NCI-H128 (cell line): ENCODE data around the gene PTPRD.

Source experiments
- DNase-seq: peaks from one replicate; lab custom pipeline; 2025; ENCODE audit not compliant: unreplicated experiment; lab: John Stamatoyannopoulos, UW

PTPRD gene

DNA sequence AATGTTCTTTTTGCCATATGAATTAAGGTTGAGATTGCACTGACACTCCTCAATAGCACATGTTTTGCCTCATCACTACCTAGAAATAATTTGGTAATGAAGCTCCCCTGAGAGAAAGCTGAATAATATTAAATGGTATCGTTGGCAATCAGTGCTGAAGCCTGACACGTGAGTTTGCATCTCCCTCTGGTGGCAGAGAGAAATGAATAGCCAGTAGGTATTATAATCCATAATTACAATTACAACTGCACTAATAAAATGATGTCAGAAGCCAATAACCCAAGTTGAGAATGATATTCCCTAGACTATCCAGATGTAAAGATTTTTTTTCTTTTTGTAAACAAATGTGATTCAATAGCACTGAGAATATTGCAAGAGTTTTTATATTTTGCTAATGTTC lies 700.3 kb downstream of the PTPRD start:
- no peak for DNase-seq

DNA sequence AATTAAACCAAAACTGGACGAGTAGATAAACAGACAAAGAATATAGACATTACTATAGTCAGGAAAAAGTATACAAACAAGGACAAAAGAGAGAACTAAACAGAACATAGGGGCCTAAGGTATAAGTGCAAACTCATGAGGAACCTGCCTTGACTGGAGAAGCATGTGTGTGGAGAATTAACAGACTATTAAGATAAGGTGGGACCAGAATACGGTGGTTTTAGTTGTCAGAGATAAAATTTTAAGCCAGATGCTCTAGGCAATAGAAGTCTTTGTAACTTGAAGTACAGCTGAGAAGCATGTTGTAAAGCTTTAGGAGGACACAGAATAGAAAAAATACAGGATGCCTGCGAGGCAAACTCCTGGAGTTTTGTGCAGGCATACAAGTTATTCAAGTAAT lies 707.1 kb downstream of the PTPRD start:
- DNase-seq, result no peak

DNA sequence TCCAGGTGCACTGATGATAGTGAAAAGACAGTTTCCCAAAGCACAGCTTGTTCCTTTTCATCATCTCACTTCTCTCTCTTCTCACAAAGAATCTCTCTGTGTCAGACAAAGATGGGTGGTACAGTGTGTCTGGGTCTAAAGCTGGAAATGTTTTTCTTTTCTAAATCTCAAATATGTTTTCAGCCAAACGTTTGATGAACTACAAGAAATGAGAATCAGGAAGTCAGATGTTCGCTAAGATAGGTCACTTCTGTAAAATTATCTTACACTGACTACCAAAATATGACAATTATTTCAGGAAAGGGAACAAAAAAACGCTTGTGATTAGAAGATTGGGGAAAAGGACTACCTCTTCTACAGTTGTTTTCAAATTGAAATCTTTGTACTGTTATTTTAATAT lies 708.8 kb downstream of the PTPRD start:
- no peak for DNase-seq

DNA sequence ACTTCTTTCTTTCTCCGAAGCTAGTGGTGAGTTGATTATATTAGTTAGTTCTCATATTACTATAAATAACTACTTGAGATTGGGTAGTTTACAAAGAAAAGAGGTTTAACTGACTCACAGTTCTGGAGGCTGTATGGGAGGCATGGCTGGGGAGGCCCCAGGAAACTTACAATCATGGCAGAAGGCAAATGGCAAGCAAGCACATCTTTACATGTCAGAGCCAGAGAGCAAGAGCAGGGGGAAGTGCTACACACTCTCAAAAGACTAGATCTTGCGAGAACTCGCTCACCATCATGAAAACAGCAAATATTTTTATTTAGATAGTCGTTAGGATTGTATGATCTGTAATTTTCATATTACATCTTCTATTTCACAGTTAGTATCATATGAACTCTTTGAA lies 711.2 kb downstream of the PTPRD start:
- no peak for DNase-seq

DNA sequence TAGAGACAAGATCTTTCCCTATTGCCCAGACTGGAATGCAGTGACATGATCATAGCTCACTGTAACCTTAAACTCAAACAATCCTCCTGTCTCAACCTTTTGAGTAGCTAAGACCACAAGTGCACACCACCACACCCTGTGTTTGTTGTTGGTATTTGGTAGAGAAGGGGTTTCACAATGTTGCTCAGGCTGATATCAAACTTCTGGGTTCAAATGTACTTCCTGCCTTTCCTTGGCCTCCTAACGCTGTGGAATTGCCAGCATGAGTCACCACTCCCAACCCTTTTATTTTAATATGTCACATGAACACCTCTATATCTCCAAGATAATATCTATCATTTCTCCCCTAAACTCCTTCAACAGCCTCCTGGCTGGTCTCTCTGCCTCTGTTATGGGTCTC lies 719.0 kb downstream of the PTPRD start:
- no peak for DNase-seq

DNA sequence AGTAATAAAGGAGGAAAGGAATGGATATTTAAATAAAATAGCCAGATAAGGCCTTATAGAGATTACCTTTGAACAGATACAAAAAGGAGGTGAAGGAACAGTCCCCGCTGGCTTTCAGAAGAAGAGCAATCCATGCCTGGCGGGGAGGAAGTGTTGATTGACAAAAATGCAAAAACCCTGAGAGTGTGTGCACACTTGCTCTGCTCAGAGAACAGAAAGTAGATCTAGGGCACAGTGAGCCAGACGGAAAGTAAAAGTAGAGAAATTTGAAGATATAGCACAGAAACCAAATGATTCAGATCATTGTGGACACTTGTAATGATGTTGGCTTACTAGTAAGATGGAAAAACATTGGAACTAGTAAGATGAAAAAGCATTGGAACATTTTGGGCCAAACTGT lies 720.6 kb downstream of the PTPRD start:
- DNase-seq, result no peak

DNA sequence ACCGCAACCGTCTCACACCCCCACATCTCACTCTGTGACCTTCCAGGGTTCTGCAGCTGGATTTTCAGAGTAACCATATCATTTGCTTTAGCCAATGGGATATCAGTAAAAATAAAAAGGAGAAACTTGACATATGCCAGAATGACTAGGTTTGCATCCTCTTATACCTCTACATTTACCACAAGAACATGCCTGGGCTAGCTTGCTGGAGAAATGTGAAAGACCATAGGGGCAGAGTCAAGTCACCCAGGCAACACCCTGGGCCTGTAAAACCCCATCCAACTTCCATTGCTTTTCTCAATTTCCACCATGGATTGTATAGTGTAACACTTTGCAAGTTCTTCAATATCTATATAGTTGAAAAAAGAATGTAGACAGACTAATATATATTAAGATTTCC lies 731.1 kb downstream of the PTPRD start:
- DNase-seq, result no peak

DNA sequence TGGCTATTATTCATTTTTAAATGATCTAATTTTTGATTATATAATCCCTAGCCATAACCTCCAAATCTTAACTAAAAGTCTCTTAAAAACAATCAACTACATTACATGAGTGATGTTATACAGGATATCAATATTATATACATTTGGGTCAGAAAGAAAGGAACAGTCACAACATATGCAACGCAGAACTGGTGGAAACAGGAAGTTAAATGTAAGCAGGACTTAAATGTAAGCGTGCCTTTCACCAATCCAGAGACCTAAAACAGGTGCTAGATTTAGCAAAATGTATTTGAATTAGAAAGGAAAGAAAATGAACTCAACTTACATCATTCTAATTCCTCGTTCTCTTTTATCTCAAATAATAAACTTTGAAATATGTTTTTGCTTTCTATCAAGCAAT lies 738.5 kb downstream of the PTPRD start:
- no peak for DNase-seq

DNA sequence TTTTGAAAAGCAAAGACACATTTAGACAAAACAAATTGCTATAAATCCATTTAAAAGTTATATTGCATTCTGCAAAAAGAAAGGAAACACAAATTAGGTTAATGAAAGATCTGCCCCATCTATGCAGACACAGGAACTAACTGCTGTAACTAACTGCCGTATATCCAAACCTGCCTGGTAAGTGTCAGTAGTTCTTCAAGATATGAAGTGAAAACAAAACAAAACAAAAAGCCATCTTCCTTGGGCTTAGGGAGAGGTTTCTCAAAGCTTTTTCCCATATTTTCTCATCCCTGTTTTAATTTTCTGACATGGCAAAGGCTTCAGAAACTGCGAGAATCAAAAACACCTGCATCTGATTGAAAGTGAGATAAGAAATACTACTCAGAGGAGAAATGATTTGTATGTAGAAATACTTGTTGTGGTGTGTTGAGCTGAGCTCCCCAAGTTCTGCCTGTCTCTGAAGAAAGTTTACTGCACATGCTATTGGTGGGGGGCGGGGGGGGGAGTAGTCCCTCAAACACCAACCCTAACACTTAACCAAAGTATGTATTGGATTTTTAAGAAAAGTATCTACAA lies 750.5 kb downstream of the PTPRD start:
- DNase-seq, result no peak

DNA sequence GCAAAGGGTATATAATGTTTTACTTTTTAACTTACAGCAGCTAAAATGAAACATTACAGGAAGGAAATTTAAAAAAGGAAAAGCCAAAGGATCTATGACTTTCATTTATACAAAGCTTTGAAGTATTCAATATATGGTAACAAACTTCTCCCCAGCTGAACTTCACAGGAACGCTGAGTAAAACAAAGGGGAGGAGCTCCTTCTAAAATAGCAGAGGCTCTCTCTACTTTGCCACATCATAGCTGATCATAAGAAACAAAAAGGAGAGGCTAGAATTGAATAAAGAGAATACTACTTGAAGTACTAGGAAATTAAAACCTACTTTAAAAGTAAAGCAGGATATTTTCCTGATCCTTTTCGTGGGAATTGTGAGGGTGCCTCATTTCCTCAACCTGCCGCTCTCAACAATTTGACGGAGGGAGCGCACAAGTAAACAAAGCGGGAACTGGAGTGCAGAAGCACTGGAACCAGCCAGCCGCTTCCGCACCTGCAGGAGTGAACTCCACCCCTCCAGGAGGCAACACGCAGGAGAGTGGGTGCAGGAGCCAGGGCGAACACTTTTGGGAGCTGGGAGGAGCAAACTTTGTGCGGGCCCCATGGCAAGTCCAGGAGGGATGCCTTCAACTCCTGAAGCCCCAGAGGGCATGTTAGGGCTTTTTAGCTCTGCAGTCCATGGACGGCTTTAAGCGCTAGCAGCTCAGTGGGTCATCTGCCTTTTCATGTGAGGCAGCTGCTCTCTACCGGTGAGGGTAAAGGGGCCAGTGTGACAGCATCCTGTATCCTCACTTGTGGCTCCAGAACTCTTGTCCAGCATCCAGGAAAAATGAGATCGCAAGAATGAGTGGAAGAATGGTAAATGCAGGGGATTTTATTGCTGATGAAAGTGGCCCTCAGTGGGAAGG lies 757.4 kb downstream of the PTPRD start:
- DNase-seq, result no peak

DNA sequence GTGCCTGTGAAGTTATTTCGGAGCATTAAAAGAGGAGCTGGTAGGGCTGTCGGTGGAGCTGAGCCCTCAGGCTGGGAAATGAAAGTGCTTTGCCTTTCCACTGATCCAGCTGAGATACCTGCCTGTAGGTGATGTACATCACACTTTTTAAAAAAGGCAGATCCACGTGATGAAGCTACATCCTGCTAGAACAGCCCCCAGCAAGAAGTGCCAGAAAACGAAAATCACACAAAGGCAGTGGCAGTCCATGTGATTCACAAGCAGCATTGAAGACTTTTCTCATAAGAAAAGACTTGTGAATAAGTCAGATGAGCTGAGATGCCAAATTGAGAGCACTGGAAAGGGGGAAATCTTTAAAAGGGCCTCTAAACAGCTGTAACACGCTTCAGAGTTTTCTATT lies 765.1 kb downstream of the PTPRD start:
- no peak for DNase-seq

DNA sequence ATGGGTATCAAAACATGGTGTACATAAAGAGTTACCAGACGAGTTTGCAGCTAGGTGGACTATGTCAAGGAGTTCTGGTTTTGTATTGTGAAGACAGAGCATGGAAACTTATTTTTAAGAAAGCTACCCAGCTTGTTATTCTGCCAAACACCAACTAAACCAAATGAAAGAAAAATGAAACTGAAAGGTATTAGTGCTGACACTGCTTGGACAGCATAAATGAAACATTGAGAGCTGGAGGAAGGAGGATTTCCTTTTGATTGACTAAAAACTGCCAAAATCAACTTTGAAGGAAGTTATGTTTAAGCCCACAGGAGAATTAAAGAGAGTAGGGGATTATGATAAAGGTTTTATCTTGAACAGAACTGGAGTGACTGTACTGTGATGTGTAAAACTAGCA lies 766.2 kb downstream of the PTPRD start:
- no peak for DNase-seq

DNA sequence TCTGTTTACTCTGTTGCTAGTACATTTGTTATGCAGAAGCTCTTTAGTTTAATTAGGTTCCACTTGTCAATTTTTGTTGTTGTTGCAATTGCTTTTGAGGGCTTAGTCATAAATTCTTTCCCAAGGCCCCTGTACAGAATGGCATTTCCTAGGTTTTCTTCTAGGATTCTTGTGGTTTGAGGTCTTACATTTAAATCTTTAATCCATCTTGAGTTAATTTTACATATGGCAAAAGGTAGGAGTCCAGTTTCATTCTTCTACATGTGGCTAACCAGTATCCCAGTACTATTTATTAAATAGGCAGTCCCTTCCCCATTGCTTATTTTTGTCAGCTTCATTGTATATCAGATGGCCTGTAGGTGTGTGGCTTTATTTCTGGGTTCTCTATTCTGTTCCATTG lies 792.4 kb downstream of the PTPRD start:
- DNase-seq, result no peak

DNA sequence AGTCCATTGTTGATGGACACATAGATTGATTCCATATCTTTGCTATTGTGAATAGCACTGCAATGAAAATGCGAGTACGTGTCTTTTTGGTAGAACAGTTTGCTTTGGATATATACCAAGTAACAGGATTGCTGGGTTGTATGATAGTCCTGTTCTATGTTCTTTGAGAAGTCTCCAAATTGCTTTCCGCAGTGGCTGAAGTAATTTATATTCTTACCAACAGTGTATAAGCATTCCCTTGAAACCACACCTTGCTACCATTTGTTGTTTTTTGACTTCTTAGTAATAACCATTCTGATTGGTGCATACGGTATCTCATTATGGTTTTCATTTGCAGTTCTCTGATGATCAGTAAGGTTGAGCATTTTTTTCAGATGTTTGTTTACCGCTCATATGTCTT lies 792.9 kb downstream of the PTPRD start:
- DNase-seq, result no peak

DNA sequence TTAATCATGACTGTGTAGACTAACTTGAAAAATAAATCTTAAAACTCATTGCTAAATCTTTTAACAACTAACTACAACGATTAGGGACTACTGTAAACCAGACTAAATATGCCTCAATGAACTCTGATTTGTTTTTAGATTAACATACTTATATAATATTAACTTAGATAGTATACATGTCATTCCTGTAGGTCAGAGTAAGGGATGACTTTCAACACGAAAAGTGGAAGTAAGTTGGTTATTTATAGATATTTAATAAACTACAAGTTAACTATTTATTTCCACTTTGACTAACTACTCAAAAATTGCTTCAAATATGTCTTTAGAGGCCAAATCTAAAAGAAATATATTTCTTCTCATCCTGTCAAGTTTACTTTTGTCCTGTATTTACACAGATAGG lies 795.6 kb downstream of the PTPRD start:
- DNase-seq, result no peak

DNA sequence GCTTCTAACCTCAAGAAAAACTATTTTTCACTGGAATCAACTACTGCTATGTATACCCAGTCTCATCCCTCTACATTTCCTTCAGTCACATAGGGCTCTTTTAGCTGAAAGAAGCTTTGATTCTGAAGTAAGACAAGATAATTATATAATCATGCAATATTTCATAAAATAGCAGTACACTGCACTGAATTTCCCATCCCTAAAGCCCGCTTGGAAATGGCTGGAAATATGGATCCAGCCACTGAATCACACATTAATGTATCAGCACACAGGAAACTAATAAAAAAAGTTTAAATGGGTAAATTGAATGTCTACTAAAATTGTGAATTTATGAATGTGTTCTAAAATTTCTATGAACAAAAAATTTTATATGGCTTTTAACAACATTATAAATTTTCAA lies 808.7 kb downstream of the PTPRD start:
- no peak for DNase-seq

DNA sequence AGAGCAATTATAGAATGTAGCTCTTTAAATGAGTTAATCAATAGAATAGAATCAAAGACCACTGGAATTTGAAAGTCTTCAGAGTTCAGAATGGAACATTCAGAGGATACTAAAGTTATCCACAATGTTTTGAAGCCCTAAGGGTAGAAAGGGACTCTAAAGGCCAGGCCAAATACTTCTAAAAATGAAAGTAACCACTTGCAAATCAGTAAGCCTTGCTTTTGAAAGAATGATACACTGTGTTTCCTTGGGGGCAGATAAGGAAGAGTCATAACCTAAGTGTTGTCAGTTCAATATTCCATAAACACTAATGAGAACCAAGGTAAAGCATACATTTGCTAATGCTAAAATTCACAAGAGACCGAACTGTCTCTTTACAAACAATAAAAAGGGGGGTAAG lies 813.5 kb downstream of the PTPRD start:
- no peak for DNase-seq

DNA sequence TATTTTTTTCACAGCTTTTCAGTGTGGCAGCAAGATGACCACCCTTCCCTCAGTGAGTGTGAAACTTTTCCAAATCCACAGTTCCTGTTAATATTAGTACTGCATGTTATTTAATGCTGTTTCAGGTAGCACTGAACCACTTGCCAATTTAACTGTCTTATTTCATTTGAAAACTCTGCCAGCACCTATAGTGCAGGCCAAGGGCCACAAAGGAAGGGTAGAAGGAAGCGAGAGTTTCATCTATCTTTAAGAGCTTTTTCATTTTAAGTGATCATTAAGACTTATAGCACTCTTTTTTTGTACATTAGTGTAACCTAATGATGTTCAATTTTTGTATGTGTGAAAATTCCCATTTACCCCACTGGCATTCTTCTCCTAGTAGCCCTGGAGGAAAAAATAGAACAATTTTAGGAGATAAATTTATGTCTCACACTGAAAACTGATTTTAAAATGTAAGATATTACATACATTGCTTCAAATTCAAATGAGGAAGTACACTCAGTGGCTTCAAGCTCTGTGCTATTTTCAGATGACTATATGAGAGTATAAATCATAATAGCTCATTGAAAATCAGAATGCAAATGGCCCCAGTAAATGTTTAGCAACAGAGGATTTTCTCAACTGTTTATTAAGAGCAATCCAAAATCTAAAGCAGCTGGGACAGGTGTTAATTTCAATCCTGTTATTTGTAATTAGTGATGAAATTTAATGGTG lies 820.5 kb downstream of the PTPRD start:
- DNase-seq, result no peak

DNA sequence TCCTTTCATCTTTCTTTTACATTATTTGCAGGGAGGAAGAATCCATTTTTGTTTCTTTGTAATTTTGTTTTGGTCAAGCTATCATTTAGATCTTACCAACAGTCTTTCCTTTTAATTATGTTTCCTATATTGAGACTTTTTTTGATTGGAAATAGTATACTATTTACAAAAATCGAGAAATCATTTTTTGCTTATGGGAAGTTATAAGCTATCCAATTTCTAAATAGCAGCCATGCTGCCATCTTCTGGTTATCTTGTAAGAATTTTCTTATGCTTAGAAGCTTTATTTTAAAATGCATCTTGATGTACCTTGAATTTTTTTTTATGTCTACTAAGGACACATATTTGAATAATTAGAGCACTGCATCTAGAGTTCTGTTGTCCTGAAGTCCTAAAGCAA lies 821.2 kb downstream of the PTPRD start:
- peak; percentile 11 for DNase-seq

DNA sequence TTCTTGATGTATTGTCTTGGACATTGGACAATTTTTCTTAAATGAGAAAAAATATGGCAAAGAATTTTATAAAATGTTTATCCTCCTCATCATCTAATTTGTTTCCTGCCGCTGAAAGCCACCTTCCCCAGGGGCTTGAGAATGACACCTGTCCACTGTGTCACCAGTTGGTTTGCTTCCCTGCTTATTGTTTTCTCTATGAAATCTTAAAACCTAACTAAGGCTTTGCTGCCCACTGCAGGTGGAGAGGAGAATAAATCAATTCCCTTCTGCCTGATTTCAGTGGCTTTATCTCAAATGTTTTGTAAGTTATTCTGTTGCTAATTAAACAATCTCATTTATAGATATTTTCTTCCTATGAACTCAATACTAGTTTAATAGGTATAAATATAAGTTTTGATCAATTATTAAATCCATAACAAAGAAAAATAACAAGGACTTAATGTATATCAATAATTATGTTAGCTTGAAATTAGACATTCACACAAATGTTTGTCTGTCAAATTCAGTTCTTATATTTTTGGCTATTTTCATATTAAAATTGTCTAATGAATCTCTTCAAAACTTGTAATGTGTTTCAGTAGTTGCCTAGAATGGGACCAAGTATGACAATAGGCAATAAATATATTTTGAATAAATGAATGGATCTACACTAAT lies 822.5 kb downstream of the PTPRD start:
- DNase-seq, result peak; percentile 68

DNA sequence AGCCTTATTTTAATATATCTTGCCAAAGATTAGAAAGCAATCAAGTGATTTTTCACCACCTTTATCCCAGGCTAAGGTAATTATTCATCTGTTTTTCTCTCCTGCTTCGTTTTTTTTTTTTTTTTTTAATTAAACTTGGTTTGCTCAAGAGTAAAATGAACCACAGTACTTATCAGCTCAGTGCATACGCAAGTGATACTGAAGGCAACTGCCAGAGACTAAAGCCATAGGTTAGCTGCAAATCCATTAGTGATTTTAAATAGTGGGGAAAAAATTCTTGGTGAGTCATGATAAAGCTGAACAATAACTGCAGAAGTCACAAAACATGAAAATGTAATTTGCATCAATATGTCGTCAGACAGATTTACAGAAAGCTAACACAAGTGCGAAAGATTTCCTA lies 829.1 kb downstream of the PTPRD start:
- no peak for DNase-seq

DNA sequence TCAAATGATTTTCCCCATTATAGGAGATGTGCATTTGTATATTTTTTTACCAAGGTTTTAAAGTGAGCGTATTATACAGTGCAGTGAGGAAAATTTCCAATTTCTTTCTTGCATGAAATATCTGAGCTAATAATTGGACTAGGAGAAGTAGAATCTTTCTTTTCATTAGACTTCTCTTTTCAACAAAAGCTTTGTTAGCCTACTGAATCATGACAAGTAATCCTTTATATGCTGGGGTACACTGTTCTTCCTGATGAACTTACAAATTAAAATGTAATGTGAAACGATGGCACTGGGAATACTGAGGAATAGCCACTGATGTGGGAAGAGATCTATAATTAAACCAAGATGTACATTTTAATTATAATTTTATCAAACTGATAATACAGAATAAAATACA lies 829.6 kb downstream of the PTPRD start:
- DNase-seq, result no peak
